ENCODE measurements around the gene ALPK3. TPM values are rescaled to one million over a fixed set of nuclear protein-coding genes. Genes with fewer than 3 reads are reported as not detected.

Gene ALPK3
- total and polyA plus RNA-seq, 2 donors from 2014 or later, result 3.1 to 20.2 TPM

- no peak overlapping the region for H3K27ac ChIP-seq (ENCODE audit: low read depth in 2 of 2, low read length in 2 of 2)
- no peaks in the 10 kb centered on the region for H3K27me3 ChIP-seq (ENCODE audit: control insufficient read depth, insufficient read depth, low read length)
- FAIRE-seq, result no peak
- H3K4me3 ChIP-seq (ENCODE audit: low read length in 3 of 3), result no peak overlapping the region
- no peak for DNase-seq
- TF ChIP-seq, protein P1, sequence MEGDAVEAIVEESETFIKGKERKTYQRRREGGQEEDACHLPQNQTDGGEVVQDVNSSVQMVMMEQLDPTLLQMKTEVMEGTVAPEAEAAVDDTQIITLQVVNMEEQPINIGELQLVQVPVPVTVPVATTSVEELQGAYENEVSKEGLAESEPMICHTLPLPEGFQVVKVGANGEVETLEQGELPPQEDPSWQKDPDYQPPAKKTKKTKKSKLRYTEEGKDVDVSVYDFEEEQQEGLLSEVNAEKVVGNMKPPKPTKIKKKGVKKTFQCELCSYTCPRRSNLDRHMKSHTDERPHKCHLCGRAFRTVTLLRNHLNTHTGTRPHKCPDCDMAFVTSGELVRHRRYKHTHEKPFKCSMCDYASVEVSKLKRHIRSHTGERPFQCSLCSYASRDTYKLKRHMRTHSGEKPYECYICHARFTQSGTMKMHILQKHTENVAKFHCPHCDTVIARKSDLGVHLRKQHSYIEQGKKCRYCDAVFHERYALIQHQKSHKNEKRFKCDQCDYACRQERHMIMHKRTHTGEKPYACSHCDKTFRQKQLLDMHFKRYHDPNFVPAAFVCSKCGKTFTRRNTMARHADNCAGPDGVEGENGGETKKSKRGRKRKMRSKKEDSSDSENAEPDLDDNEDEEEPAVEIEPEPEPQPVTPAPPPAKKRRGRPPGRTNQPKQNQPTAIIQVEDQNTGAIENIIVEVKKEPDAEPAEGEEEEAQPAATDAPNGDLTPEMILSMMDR (IDR thresholded peaks at IDR 0.05; ENCODE audit: borderline replicate concordance, extremely low read depth, insufficient read depth), result no peak
- H3K9ac ChIP-seq (ENCODE audit: low read length in 3 of 3), result no peak overlapping the region
- H3K36me3 ChIP-seq (ENCODE audit: control insufficient read depth in 2 of 3, insufficient read depth in 3 of 3, low read length in 3 of 3), result peaks cover 0 to 52% (median 25%) of the 10 kb centered on the region in 3 donors
- H3K9me3 ChIP-seq (ENCODE audit: control insufficient read depth in 2 of 3, insufficient read depth in 1 of 3, low read length in 3 of 3), result no peaks in the 10 kb centered on the region
- peaks cover 0 to 14% (median 10%) of the 10 kb centered on the region in 3 donors for H3K4me1 ChIP-seq (ENCODE audit: control insufficient read depth in 2 of 3, insufficient read depth in 2 of 3, low read depth in 1 of 3, low read length in 3 of 3)
- intact Hi-C loops (cut with DNase I), result no loop called here
Observed at GRCh38 chr15:84788500-84788899, 28.7 kb upstream of the ALPK3 start.

DNA sequence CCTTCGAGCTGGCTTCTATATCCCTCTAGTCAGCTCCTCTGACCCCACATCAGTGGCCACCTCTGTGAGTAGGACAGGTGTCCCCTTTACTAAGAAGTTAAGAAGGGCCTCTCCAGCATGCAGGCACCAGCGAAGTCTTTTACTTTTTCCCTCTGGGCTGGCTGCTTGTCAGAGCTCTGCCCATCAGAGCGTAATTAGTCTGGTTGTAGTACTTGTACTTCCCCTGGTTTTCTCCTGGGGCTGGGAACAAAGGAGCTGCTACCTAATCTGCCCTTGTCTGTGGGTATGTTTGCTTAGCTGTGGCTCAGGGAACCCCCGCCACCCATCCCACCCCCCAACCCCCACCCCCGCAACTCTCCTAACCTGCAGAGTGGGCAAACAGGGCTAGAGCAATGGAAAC lies 27.4 kb upstream of the ALPK3 start:
- Histone ChIP-seq H3K4me1 (ENCODE audit: control insufficient read depth in 2 of 3, insufficient read depth in 2 of 3, low read depth in 1 of 3, low read length in 3 of 3) (peaks cover 0 to 14% (median 8%) of the 10 kb centered on the region in 3 donors), H3K27ac (ENCODE audit: low read depth in 2 of 2, low read length in 2 of 2) (no peak overlapping the region), H3K9me3 (ENCODE audit: control insufficient read depth in 2 of 3, insufficient read depth in 1 of 3, low read length in 3 of 3) (no peaks in the 10 kb centered on the region), H3K36me3 (ENCODE audit: control insufficient read depth in 2 of 3, insufficient read depth in 3 of 3, low read length in 3 of 3) (peaks cover 0 to 43% (median 18%) of the 10 kb centered on the region in 3 donors), H3K4me3 (ENCODE audit: low read length in 3 of 3) (no peak overlapping the region), H3K27me3 (ENCODE audit: control insufficient read depth, insufficient read depth, low read length) (no peaks in the 10 kb centered on the region), H3K9ac (ENCODE audit: low read length in 3 of 3) (no peak overlapping the region)
- DNase-seq, result peak in 2 of 5 donors; percentile 9 to 16
- FAIRE-seq, result no peak
- TF ChIP-seq, protein P1 (IDR thresholded peaks at IDR 0.05; ENCODE audit: borderline replicate concordance, extremely low read depth, insufficient read depth), result no peak
- intact Hi-C loops (cut with DNase I), result no loop called here

- Histone ChIP-seq H3K36me3 (ENCODE audit: control insufficient read depth in 2 of 3, insufficient read depth in 3 of 3, low read length in 3 of 3) (peaks cover 0 to 39% (median 17%) of the 10 kb centered on the region in 3 donors), H3K9me3 (ENCODE audit: control insufficient read depth in 2 of 3, insufficient read depth in 1 of 3, low read length in 3 of 3) (no peaks in the 10 kb centered on the region), H3K4me3 (ENCODE audit: low read length in 3 of 3) (no peak overlapping the region), H3K9ac (ENCODE audit: low read length in 3 of 3) (no peak overlapping the region), H3K27ac (ENCODE audit: low read depth in 2 of 2, low read length in 2 of 2) (no peak overlapping the region), H3K27me3 (ENCODE audit: control insufficient read depth, insufficient read depth, low read length) (no peaks in the 10 kb centered on the region), H3K4me1 (ENCODE audit: control insufficient read depth in 2 of 3, insufficient read depth in 2 of 3, low read depth in 1 of 3, low read length in 3 of 3) (peaks cover 0 to 12% (median 5%) of the 10 kb centered on the region in 3 donors)
- FAIRE-seq (no peak), DNase-seq (no peak)
- TF ChIP-seq, protein P1 (IDR thresholded peaks at IDR 0.05; ENCODE audit: borderline replicate concordance, extremely low read depth, insufficient read depth), result no peak
- intact Hi-C loops (cut with DNase I), result no loop called here
Observed at GRCh38 chr15:84790676-84791075, 26.5 kb upstream of the ALPK3 start.

DNA sequence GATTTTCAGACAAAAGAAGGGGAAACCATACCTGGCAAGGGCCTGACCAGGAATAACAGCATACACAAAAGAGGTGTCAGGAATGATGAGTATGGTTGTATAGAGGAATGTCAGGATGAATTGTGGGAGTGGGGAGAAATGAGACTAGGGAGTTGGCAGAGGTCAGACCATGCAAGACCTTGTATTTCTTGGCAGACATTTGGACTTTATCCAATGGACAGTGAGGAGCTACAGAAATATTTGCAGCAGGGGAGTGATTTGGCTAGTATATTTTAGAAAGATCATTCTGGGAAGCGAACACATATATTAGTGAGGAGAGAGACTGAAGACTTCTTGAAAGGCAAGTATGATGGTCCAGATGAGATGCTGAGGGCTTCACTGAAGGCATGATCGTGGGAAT lies 25.4 kb upstream of the ALPK3 start:
- H3K36me3 ChIP-seq (ENCODE audit: control insufficient read depth in 2 of 3, insufficient read depth in 3 of 3, low read length in 3 of 3), result peaks cover 0 to 39% (median 18%) of the 10 kb centered on the region in 3 donors
- no peaks in the 10 kb centered on the region for H3K27me3 ChIP-seq (ENCODE audit: control insufficient read depth, insufficient read depth, low read length)
- H3K9me3 ChIP-seq (ENCODE audit: control insufficient read depth in 2 of 3, insufficient read depth in 1 of 3, low read length in 3 of 3), result no peaks in the 10 kb centered on the region
- no peak overlapping the region for H3K27ac ChIP-seq (ENCODE audit: low read depth in 2 of 2, low read length in 2 of 2)
- no peak overlapping the region for H3K4me3 ChIP-seq (ENCODE audit: low read length in 3 of 3)
- DNase-seq, result no peak
- no peak for FAIRE-seq
- H3K4me1 ChIP-seq (ENCODE audit: control insufficient read depth in 2 of 3, insufficient read depth in 2 of 3, low read depth in 1 of 3, low read length in 3 of 3), result peaks cover 0 to 5% (median 5%) of the 10 kb centered on the region in 3 donors
- intact Hi-C loops (cut with DNase I), result no loop called here
- H3K9ac ChIP-seq (ENCODE audit: low read length in 3 of 3), result no peak overlapping the region
- TF ChIP-seq, protein P1 (IDR thresholded peaks at IDR 0.05; ENCODE audit: borderline replicate concordance, extremely low read depth, insufficient read depth), result no peak
